ENCODE measurements around the gene WDR88.
A peak's percentile ranks its signal among the peaks of the same experiment; 100 is the strongest.

GRCh38 chr19:33176670-33177416 lies 44.9 kb downstream of the WDR88 start:
- peak in 3 of 6 experiments; percentile 21 to 45 (median 43) for TF ChIP-seq CTCF (IDR thresholded peaks at IDR 0.05)
- TF ChIP-seq POLR2A (IDR thresholded peaks at IDR 0.05), result peak; percentile 68 to 78

All from Peyer's patch (tissue), 4 donors.